Stomach smooth muscle (tissue), 2 donors: Measurements from ENCODE around the gene ARIH1.

Source experiments
- H3K27ac ChIP-seq: one replicate; pipeline ENCODE4 v1.7.0; 2013; ENCODE audit warnings: mild to moderate bottlenecking, low read length, inconsistent platforms
- H3K27me3 ChIP-seq, 2 donors: one replicate each; pipeline ENCODE4 v1.7.0; 2013; ENCODE audit warnings: low read length in 2 of 2; ENCODE audit not compliant: insufficient read depth in 2 of 2, control insufficient read depth in 1 of 2
- H3K36me3 ChIP-seq, 2 donors: one replicate each; pipeline ENCODE4 v1.7.0; 2013; ENCODE audit warnings: low read length in 2 of 2; ENCODE audit not compliant: control insufficient read depth in 2 of 2, insufficient read depth in 2 of 2
- H3K4me1 ChIP-seq: one replicate; pipeline ENCODE4 v1.7.0; 2013; ENCODE audit warnings: low read length; ENCODE audit not compliant: control insufficient read depth, insufficient read depth
- H3K4me3 ChIP-seq, 2 donors: one replicate each; pipeline ENCODE4 v1.7.0; 2013; ENCODE audit warnings: low read length in 2 of 2
- H3K9ac ChIP-seq, 2 donors: one replicate each; pipeline ENCODE4 v1.7.0; 2013; ENCODE audit warnings: low read length in 2 of 2, mild to moderate bottlenecking in 1 of 2
- H3K9me3 ChIP-seq, 2 donors: one replicate each; pipeline ENCODE4 v1.7.0; 2013; ENCODE audit warnings: low read length in 2 of 2; ENCODE audit not compliant: control insufficient read depth in 2 of 2
- donor health status: healthy.
- donor health status: Pancreatic carcinoma.

The ARIH1 gene

DNA sequence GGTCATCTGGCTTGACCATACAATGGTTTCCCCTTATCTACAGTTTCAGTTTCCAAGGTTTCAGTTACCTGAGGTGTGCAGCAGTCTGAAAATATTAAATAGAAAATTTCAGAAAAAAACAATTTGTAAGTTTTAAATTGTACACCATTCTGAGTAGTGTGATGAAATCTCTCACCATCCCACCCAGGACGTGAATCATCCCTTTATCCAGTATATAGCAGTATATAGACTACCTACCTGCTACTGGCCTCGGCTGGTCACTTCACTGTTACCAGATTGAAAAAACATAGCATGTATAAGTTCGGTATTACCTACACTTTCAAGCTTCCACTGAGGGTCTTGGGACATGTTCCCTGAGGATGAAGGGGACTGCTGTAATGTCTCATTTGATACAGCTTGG lies 12.0 kb downstream of the ARIH1 start:
- Histone ChIP-seq H3K27me3 (no peaks in the 10 kb centered on the region), H3K9me3 (no peaks in the 10 kb centered on the region), H3K36me3 (no peaks in the 10 kb centered on the region), H3K9ac (no peak overlapping the region), H3K4me3 (no peak overlapping the region), H3K4me1 (peaks cover 17% of the 10 kb centered on the region), H3K27ac (no peak overlapping the region)

- Histone ChIP-seq H3K36me3 (no peaks in the 10 kb centered on the region), H3K4me1 (peaks cover 14% of the 10 kb centered on the region), H3K27me3 (no peaks in the 10 kb centered on the region), H3K4me3 (no peak overlapping the region), H3K9me3 (no peaks in the 10 kb centered on the region), H3K9ac (no peak overlapping the region), H3K27ac (no peak overlapping the region)
Observed at GRCh38 chr15:72487070-72487797, 13.1 kb downstream of the ARIH1 start.

- no peak overlapping the region for H3K27ac ChIP-seq
- no peaks in the 10 kb centered on the region for H3K9me3 ChIP-seq
- H3K9ac ChIP-seq, result no peak overlapping the region
- no peak overlapping the region for H3K4me3 ChIP-seq
- no peaks in the 10 kb centered on the region for H3K36me3 ChIP-seq
- no peaks in the 10 kb centered on the region for H3K27me3 ChIP-seq
- peaks cover 11% of the 10 kb centered on the region for H3K4me1 ChIP-seq
Observed at GRCh38 chr15:72488558-72488957, 14.4 kb downstream of the ARIH1 start.

DNA sequence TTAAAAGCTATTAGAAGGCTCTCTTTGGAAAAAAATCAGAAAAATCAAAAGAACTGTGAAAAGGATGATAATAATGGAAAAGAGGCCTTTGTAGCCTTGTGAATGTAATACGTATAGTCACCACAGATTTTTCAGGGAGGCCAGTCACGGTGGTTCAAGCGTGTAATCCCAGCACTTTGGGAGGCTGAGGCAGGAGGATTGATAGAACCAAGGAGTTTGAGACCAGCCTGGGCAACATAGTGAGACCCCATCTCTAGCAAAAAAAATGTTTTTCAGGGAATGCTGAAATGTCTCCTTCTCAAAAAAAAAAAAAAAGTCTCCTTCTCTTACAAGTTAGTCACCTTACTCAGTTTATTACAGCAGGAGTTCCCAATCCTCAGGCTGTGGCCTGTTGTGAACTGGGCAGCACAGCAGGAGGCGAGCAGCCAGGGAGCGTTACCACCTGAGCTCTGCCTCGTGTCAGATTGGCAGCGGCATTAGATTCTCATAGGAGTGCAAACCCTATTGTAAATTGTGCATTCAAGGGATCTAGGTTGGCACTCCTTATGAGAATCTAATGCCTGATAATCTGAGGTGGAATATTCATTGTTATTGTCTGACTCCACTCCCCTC lies 15.9 kb downstream of the ARIH1 start:
- Histone ChIP-seq H3K36me3 (no peaks in the 10 kb centered on the region), H3K4me1 (peaks cover 11% of the 10 kb centered on the region), H3K9me3 (no peaks in the 10 kb centered on the region), H3K27me3 (no peaks in the 10 kb centered on the region), H3K4me3 (no peak overlapping the region), H3K27ac (no peak overlapping the region), H3K9ac (no peak overlapping the region)

DNA sequence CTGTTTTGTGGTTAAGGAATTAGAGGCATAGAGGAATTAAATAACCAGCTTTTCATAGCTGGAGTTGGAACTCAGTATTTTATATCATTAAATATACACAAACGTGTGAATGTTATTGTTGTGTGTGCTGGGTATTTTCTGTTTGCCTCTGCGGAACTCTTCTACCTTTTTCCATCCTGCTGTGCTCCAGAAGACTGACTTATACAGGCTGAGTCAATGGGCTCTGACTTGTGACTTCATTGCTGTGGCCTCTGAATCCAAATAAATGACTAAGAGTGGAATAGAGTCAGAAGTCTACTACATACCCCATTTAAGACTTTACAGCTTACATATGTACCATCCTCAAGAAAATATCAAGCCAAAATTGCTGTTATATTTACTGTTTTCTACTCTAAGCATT lies 17.6 kb downstream of the ARIH1 start:
- Histone ChIP-seq H3K36me3 (no peaks in the 10 kb centered on the region), H3K9me3 (no peaks in the 10 kb centered on the region), H3K4me3 (no peak overlapping the region), H3K9ac (no peak overlapping the region), H3K4me1 (peaks cover 11% of the 10 kb centered on the region), H3K27me3 (no peaks in the 10 kb centered on the region), H3K27ac (no peak overlapping the region)

- no peak overlapping the region for H3K27ac ChIP-seq
- H3K27me3 ChIP-seq, result no peaks in the 10 kb centered on the region
- H3K4me3 ChIP-seq, result no peak overlapping the region
- H3K9me3 ChIP-seq, result no peaks in the 10 kb centered on the region
- H3K36me3 ChIP-seq, result no peaks in the 10 kb centered on the region
- H3K4me1 ChIP-seq, result peaks cover 9% of the 10 kb centered on the region
- H3K9ac ChIP-seq, result no peak overlapping the region
Observed at GRCh38 chr15:72492733-72493132, 18.6 kb downstream of the ARIH1 start.

GRCh38 chr15:72493220-72493619 lies 19.1 kb downstream of the ARIH1 start:
- Histone ChIP-seq H3K4me1 (peaks cover 9% of the 10 kb centered on the region), H3K9ac (no peak overlapping the region), H3K9me3 (no peaks in the 10 kb centered on the region), H3K27ac (no peak overlapping the region), H3K4me3 (no peak overlapping the region), H3K36me3 (no peaks in the 10 kb centered on the region), H3K27me3 (no peaks in the 10 kb centered on the region)

DNA sequence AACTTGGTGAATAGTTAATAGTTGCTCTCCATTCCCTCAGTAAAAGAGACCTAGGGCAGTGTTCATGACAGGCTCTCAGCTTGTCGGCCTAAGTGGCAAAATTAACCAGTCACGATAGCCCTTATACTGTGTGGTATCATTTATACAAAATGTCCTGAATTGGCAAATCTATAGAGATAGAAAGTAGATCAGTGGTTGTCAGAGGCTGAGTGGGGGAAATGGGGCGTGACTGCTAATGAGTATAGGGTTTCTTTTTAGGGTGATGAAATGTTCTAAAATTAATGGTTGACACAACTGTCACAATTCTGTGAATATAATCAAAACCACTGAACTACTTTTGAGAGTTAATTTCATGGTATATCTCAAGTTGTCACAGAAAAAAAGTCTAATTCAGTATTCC lies 20.9 kb downstream of the ARIH1 start:
- Histone ChIP-seq H3K4me1 (peaks cover 3% of the 10 kb centered on the region), H3K27me3 (no peaks in the 10 kb centered on the region), H3K27ac (no peak overlapping the region), H3K9me3 (no peaks in the 10 kb centered on the region), H3K9ac (no peak overlapping the region), H3K36me3 (peaks cover 0 to 2% of the 10 kb centered on the region in 2 donors), H3K4me3 (no peak overlapping the region)

DNA sequence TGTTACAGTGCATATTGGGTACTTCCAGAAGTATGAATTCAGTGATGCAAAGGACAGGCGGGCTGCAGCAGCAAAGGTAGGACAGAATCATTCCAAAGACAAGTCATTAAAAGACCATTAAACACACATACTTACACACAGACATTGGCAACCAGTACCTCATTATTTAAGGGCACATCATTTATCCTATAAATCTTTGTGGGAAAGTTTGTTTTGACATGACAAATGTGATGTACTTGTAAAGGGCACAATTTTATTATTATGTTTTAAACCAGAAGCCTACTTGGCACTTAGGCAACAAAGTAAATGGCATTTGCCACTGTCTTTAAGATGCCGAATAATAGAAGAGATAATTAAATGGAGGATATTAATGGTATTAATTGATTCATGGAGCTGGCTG lies 22.7 kb downstream of the ARIH1 start:
- peaks cover 3% of the 10 kb centered on the region for H3K4me1 ChIP-seq
- no peak overlapping the region for H3K9ac ChIP-seq
- no peak overlapping the region for H3K4me3 ChIP-seq
- H3K36me3 ChIP-seq, result peaks cover 0 to 2% of the 10 kb centered on the region in 2 donors
- no peak overlapping the region for H3K27ac ChIP-seq
- no peaks in the 10 kb centered on the region for H3K9me3 ChIP-seq
- H3K27me3 ChIP-seq, result no peaks in the 10 kb centered on the region

- H3K27ac ChIP-seq, result no peak overlapping the region
- peaks cover 3% of the 10 kb centered on the region for H3K4me1 ChIP-seq
- H3K27me3 ChIP-seq, result no peaks in the 10 kb centered on the region
- H3K36me3 ChIP-seq, result peaks cover 0 to 2% of the 10 kb centered on the region in 2 donors
- no peaks in the 10 kb centered on the region for H3K9me3 ChIP-seq
- no peak overlapping the region for H3K9ac ChIP-seq
- no peak overlapping the region for H3K4me3 ChIP-seq
Observed at GRCh38 chr15:72497402-72497801, 23.3 kb downstream of the ARIH1 start.

GRCh38 chr15:72502220-72502809 lies 28.2 kb downstream of the ARIH1 start:
- no peaks in the 10 kb centered on the region for H3K4me1 ChIP-seq
- H3K27me3 ChIP-seq, result no peaks in the 10 kb centered on the region
- no peaks in the 10 kb centered on the region for H3K9me3 ChIP-seq
- no peak overlapping the region for H3K9ac ChIP-seq
- no peak overlapping the region for H3K4me3 ChIP-seq
- peaks cover 0 to 2% of the 10 kb centered on the region in 2 donors for H3K36me3 ChIP-seq
- H3K27ac ChIP-seq, result no peak overlapping the region
